KMS-11 (cell line): ENCODE measurements around the gene VKORC1.

Experiments used
- H2AFZ ChIP-seq: fragments of 200-600 bp; sonication (generic); 2 replicates; pipeline ENCODE4 v1.6.1; 2016; ENCODE audit warnings: antibody characterized with exemption, mixed run types, low read depth
- H3K27ac ChIP-seq: fragments of 200-600 bp; sonication (generic); 2 replicates; pipeline ENCODE4 v1.6.1; 2016; ENCODE audit warnings: mild to moderate bottlenecking, mixed run types
- H3K27me3 ChIP-seq: fragments of 200-600 bp; sonication (generic); 2 replicates; pipeline ENCODE4 v1.6.1; 2017; ENCODE audit warnings: mild to moderate bottlenecking, low read depth, mixed run types, moderate library complexity; ENCODE audit not compliant: insufficient read depth
- H3K36me3 ChIP-seq: fragments of 200-600 bp; sonication (generic); 2 replicates; pipeline ENCODE4 v1.6.1; 2017; ENCODE audit warnings: mild to moderate bottlenecking, mixed run types; ENCODE audit not compliant: insufficient read depth
- H3K4me1 ChIP-seq: fragments of 200-600 bp; sonication (generic); 2 replicates; pipeline ENCODE4 v1.6.1; 2016; ENCODE audit warnings: mild to moderate bottlenecking, low read depth, mixed run types; ENCODE audit not compliant: poor library complexity, severe bottlenecking
- H3K4me2 ChIP-seq: fragments of 200-600 bp; sonication (generic); 2 replicates; pipeline ENCODE4 v1.7.0; 2016; ENCODE audit warnings: mild to moderate bottlenecking, mixed run types
- H3K4me3 ChIP-seq: fragments of 200-600 bp; sonication (generic); IDR thresholded peaks from 2 replicates; pipeline ENCODE4 v1.6.1; 2017; ENCODE audit warnings: low read depth, low read length, mixed read lengths; ENCODE audit not compliant: insufficient read depth
- H3K79me2 ChIP-seq: fragments of 200-600 bp; sonication (generic); 2 replicates; pipeline ENCODE4 v1.6.1; 2016; ENCODE audit warnings: low read depth, mixed run types; ENCODE audit not compliant: insufficient read depth
- H3K9ac ChIP-seq: fragments of 200-600 bp; sonication (generic); 2 replicates; pipeline ENCODE4 v1.6.1; 2016; ENCODE audit warnings: mild to moderate bottlenecking, mixed run types
- H4K20me1 ChIP-seq: fragments of 200-600 bp; sonication (generic); 2 replicates; pipeline ENCODE4 v1.6.1; 2016; ENCODE audit warnings: mild to moderate bottlenecking, mixed run types; ENCODE audit not compliant: insufficient read depth
- CTCF ChIP-seq: fragments of 200-600 bp; sonication (generic); conservative IDR thresholded peaks from 2 replicates; pipeline ENCODE4 v1.6.1; 2017; ENCODE audit warnings: low read depth, mild to moderate bottlenecking, antibody characterized with exemption, low read length, moderate library complexity, mixed read lengths

Gene VKORC1

GRCh38 chr16:31055613-31056012 lies 39.0 kb downstream of the VKORC1 start:
- Histone ChIP-seq H3K4me1 (peaks cover 8% of the 10 kb centered on the region), H3K36me3 (no peaks in the 10 kb centered on the region), H3K79me2 (no peaks in the 10 kb centered on the region), H3K4me2 (no peak overlapping the region), H3K9ac (no peak overlapping the region), H3K27me3 (no peaks in the 10 kb centered on the region), H4K20me1 (no peaks in the 10 kb centered on the region), H2AFZ (no peak overlapping the region), H3K27ac (no peak overlapping the region), H3K4me3 (no peak overlapping the region)
- TF ChIP-seq CTCF, result no peak

GRCh38 chr16:31052114-31052513 lies 42.5 kb downstream of the VKORC1 start:
- peaks cover 8% of the 10 kb centered on the region for H3K4me1 ChIP-seq
- no peak overlapping the region for H3K9ac ChIP-seq
- no peak overlapping the region for H3K4me2 ChIP-seq
- no peaks in the 10 kb centered on the region for H3K27me3 ChIP-seq
- no peak overlapping the region for H3K27ac ChIP-seq
- no peak overlapping the region for H2AFZ ChIP-seq
- no peaks in the 10 kb centered on the region for H4K20me1 ChIP-seq
- no peaks in the 10 kb centered on the region for H3K36me3 ChIP-seq
- H3K4me3 ChIP-seq, result no peak overlapping the region
- TF ChIP-seq CTCF, result no peak
- no peaks in the 10 kb centered on the region for H3K79me2 ChIP-seq

DNA sequence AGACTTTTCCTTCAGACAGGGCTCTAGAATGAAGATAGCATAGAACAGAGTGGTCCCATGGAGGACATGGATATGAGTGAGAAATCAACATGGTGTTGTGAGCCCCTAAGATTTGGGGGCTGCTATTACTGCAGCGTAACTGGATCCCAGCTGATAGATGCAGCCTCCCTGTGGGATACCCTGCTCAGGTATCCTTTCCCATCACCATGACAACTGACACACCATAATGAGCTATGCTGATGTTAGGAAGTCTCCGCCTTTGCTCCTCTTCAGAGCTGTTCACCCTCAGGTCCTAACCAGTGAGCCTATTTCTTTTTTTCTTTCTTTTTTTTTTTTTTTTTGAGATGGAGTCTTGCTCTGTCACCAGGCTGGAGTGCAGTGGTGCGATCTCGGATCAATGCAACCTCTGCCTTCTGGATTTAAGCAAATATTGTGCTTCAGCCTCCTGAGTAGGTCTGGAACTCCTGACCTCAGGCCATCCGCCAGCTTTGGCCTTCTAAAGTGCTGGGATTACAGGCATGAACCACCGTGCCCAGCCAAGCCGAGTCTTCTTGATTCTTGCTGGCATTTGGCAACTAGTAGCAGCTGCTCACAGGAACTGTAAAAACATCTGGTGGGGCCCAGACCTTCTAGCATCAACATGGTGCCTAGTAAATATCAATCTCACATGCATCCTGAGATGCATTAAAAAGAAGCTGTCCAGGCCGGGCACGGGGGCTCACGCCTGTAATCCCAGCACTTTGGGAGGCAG lies 44.1 kb downstream of the VKORC1 start:
- H3K27ac ChIP-seq, result no peak overlapping the region
- H4K20me1 ChIP-seq, result no peaks in the 10 kb centered on the region
- no peaks in the 10 kb centered on the region for H3K27me3 ChIP-seq
- peaks cover 8% of the 10 kb centered on the region for H3K4me1 ChIP-seq
- no peak overlapping the region for H3K9ac ChIP-seq
- H3K79me2 ChIP-seq, result no peaks in the 10 kb centered on the region
- H3K36me3 ChIP-seq, result no peaks in the 10 kb centered on the region
- H3K4me2 ChIP-seq, result no peak overlapping the region
- no peak for TF ChIP-seq CTCF
- H2AFZ ChIP-seq, result no peak overlapping the region
- H3K4me3 ChIP-seq, result no peak overlapping the region

DNA sequence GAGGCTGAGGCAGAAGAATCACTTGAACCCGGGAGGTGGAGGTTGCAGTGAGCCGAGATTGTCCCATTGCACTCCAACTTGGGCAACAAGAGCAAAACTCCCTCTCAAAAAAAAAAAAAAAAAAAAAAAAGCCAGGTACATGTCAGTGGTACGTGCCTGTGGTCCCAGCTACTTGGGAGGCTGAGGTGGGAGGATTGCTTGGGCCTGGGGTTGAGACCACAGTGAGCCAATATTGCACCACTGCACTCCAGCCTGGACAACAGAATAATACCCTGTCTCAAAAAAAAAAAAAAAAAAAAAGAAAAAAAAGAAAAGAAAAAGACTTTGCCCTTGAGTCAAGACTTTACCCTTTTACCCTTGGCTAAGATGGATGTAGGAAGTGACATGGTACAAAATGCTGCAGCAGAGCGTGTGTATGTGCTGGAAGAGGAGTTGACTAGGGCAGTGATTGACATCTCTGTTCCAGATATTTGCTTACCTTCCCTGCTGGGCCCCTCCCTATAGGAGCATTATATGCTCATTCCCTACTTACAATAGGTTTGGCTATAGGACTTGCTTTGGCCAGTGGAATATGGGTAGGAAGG lies 50.6 kb downstream of the VKORC1 start:
- H3K27ac ChIP-seq, result no peak overlapping the region
- no peaks in the 10 kb centered on the region for H3K4me1 ChIP-seq
- no peaks in the 10 kb centered on the region for H3K36me3 ChIP-seq
- TF ChIP-seq CTCF, result no peak
- H3K27me3 ChIP-seq, result no peaks in the 10 kb centered on the region
- H3K4me3 ChIP-seq, result no peak overlapping the region
- no peak overlapping the region for H2AFZ ChIP-seq
- no peaks in the 10 kb centered on the region for H4K20me1 ChIP-seq
- H3K79me2 ChIP-seq, result no peaks in the 10 kb centered on the region
- no peak overlapping the region for H3K9ac ChIP-seq
- H3K4me2 ChIP-seq, result no peak overlapping the region
